ENCODE measurements around the gene MYEOV.

The MYEOV gene

DNA sequence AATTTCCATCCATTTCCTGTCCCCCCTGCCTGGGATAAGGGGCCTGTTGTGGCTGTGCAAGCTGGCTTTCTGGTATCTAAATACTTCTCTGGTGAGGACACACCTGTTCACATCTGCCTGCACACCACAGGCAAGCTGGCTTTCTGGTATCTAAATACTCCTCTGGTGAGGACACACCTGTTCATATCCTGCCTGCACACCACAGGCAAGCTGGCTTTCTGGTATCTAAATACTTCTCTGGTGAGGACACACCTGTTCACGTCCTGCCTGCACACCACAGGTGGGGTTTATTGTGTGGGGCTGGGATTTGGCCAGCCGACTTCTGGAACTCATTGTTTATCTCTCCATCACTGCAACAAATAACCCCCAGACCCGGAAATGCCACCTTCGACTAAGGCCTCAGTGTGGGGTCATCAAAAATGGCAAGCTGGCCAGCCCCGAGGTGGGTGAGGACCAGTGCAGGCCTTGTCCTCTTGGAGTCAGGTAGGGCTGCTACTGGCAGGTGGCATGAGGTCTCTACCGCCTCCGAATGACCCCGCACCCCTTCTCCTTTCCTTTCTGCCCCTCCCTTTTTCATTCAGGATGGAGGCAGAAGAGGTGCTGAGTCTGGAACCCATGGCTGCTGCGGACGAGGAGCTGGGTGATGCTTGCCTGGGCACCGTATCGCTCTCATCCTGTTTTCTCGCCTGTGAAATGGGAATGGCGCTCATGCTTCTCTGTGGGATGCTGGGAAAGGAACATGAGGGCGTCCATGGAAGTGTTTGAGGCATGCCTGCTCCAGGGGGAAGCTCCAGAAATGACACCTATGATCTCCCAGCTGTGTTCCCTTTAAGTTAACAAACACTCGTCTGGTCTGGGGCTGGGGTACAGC is 43.5 kb upstream of the MYEOV start:
- TF ChIP-seq, protein P1, sequence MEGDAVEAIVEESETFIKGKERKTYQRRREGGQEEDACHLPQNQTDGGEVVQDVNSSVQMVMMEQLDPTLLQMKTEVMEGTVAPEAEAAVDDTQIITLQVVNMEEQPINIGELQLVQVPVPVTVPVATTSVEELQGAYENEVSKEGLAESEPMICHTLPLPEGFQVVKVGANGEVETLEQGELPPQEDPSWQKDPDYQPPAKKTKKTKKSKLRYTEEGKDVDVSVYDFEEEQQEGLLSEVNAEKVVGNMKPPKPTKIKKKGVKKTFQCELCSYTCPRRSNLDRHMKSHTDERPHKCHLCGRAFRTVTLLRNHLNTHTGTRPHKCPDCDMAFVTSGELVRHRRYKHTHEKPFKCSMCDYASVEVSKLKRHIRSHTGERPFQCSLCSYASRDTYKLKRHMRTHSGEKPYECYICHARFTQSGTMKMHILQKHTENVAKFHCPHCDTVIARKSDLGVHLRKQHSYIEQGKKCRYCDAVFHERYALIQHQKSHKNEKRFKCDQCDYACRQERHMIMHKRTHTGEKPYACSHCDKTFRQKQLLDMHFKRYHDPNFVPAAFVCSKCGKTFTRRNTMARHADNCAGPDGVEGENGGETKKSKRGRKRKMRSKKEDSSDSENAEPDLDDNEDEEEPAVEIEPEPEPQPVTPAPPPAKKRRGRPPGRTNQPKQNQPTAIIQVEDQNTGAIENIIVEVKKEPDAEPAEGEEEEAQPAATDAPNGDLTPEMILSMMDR (IDR thresholded peaks at IDR 0.05; ENCODE audit: extremely low read depth, insufficient read depth, missing control alignments): no peak
- DNase-seq (ENCODE audit: low spot score): no peak
- in situ Hi-C loops (cut with MboI; ENCODE audit: low pct_unique_long_range_greater_than_20kb, low sequenced_read_pairs, unreplicated experiment): no loop called here

DNA sequence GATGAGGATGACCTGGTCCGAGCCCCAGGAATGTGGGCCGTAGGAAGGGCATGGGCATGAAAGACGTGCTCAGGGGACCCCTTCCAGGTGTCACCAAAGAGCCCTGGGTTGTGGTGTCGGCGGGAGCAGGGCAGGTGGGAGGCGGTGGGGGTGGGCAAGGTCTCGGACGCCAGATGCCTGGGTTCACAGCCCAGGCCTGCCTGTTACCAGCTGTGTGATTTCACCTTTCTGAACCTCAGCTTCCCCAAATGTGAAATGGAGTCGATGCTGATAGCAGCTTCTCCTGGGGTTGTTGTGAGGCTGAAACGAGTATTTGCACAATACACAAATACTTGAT is 42.9 kb upstream of the MYEOV start:
- TF ChIP-seq, protein P1 (IDR thresholded peaks at IDR 0.05; ENCODE audit: extremely low read depth, insufficient read depth, missing control alignments): no peak
- DNase-seq (ENCODE audit: low spot score): no peak
- in situ Hi-C loops (cut with MboI; ENCODE audit: low pct_unique_long_range_greater_than_20kb, low sequenced_read_pairs, unreplicated experiment): no loop called here

DNA sequence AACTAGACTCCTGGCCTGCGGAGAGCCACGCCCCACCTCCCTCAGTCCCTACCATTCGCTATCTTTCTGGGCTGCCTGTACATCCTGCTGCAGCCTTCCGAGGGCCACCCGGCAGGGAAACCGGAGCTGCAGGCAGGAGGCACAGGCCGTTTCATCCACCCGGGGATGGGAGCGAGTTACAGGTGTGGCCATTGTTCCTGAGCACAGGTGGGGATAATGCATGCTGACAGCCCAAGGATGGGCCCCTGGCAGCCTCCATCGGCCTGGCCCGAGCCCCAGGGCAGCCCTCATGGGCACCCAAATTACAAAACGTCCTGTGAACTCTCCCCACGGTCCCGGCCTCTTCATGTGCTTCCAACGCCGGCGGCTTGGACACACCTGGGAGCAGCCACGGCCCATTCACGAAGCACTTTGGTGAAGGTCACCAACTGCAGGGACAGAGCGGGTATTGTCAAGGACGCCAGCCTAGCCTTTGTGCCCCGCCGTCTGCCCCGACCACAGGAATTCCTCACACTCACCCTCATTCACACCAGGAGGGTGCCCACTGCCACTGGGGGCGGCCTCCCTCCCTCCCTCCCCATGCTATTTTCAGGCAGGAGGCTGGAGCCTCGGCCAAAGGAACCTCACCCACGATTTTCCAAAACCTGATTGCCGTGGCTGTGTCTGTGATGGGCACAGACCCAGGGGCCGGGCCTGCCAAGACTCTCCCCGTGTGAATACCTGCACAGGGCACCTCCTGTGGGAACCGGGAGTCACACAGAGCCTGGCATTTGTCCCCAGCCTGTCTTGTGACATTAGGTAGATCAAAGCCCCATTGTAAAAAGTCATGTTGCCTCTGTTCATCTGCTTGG is 42.1 kb upstream of the MYEOV start:
- DNase-seq (ENCODE audit: low spot score): no peak
- in situ Hi-C loops (cut with MboI; ENCODE audit: low pct_unique_long_range_greater_than_20kb, low sequenced_read_pairs, unreplicated experiment): no loop called here
- TF ChIP-seq, protein P1 (IDR thresholded peaks at IDR 0.05; ENCODE audit: extremely low read depth, insufficient read depth, missing control alignments): no peak

DNA sequence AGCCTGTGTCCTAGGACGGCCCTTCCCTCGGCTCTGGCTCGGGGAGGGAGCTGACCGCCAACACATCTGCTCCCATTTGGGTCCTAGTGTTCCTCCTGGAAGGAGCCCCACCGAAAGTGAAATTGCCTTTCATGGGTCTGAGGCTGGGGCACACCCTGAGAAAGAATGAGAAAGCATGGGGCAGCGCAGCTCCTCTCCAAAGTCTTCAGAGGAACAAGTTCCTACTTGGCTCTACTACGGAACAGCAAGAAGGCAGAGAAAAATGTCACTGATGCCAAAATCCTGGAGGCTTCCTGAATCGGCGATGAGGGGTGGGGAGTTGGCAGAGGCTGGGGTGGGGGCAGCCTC is 41.5 kb upstream of the MYEOV start:
- DNase-seq (ENCODE audit: low spot score): no peak
- TF ChIP-seq, protein P1 (IDR thresholded peaks at IDR 0.05; ENCODE audit: extremely low read depth, insufficient read depth, missing control alignments): no peak
- in situ Hi-C loops (cut with MboI; ENCODE audit: low pct_unique_long_range_greater_than_20kb, low sequenced_read_pairs, unreplicated experiment): no loop called here

DNA sequence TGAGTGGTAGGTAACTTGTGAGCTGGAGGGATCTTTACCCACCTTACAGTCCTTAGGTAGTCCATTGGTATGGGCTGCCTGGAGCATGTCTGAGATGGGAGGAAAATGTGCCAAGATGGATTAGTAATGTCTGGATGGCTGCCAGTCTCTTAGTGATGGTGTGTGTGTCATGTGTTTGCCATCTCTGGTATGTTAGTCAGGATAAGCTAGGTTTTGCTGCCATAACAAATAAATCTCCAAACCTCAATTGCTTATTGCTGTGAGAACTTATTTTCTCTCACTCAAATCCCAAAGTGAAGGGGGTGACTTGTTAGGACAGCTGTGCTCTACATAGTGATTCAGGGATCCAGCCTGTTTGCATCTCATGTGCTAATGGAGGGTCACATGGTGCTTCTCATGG is 40.9 kb upstream of the MYEOV start:
- in situ Hi-C loops (cut with MboI; ENCODE audit: low pct_unique_long_range_greater_than_20kb, low sequenced_read_pairs, unreplicated experiment): no loop called here
- TF ChIP-seq, protein P1 (IDR thresholded peaks at IDR 0.05; ENCODE audit: extremely low read depth, insufficient read depth, missing control alignments): no peak
- no peak for DNase-seq (ENCODE audit: low spot score)

DNA sequence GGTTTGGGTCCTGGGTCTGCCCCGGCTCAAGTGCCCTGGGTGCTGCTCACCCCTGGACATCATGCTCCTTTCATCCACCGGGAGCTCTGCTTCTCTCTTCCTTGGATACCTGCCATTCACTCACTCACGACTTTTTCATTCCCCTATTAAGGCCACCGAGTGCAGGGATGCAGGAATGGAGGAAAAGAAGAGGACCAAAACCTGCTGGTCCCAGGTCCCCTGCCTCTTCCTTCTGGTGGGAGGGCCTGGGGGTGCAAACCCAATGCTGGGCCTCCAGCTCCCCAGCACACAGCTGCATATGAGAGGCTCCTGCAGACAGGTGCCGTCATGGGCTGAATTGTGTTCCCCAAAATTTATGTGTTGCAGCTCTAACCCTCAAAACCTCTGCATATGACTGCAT is 36.8 kb upstream of the MYEOV start:
- TF ChIP-seq, protein P1 (IDR thresholded peaks at IDR 0.05; ENCODE audit: extremely low read depth, insufficient read depth, missing control alignments): no peak
- in situ Hi-C loops (cut with MboI; ENCODE audit: low pct_unique_long_range_greater_than_20kb, low sequenced_read_pairs, unreplicated experiment): no loop called here
- no peak for DNase-seq (ENCODE audit: low spot score)

All from GM13977 (cell line).